Fibroblast of peridontal ligament (primary cell): ENCODE measurements around the gene KSR1.
A peak's percentile ranks its signal among the peaks of the same experiment; 100 is the strongest.

Experiments used
- DNase-seq: peaks from one replicate; pipeline ENCODE4 v3.0.0-alpha.2; 2010; ENCODE audit errors: extremely low read depth

The KSR1 gene

GRCh38 chr17:27609611-27610303, 153.5 kb downstream of the KSR1 start:
- peak; percentile 51 for DNase-seq

- DNase-seq: no peak
Observed at GRCh38 chr17:27610304-27610677, 154.0 kb downstream of the KSR1 start.

DNA sequence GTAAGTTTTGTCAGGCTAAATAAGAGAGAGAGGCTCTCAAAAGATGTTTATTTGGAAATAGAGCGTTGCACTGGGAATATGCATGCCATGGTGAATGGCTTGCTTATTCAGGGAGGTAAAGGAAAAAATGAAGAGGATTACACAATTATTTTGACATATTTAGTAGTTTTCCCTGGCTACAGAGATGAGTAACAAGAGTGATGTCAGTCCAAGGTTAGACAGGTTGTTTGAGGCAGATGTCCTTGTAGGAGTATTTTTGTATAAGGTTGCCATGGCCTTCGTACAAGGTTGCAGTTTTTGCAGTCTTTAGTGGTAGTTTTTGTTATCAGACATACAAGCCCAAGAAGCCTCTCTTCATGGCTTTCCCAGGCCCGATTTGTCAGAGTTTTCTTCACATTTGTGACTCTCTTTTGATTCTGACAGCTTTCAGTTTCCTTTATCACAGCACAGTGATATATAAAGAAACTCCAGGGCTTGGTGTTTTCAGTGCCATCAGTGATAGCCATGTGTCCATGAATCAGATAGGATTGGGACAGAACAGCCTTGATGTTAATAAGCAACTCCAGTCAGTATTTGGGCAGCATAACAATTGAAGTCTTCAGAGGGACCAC, 156.0 kb downstream of the KSR1 start:
- no peak for DNase-seq

GRCh38 chr17:27613433-27613832, 157.2 kb downstream of the KSR1 start:
- no peak for DNase-seq

DNA sequence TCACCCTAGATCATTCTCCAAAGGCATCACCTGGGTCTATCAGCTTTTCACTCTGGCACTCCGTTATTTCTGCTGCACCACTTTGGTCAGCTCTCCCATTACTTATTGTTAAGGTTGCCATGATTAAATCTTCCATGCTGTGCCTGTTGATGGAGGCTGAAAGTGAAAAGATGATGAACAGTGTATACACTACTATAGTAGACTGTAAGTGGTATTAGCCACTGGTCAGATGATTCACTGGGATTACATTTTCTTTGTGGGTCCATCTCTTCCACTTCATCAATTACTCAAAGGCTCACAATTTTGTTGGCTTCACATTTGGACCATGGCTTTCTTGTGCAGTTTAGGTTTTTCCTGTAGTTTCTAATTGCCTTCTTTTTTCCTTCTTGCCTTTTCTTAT, 158.9 kb downstream of the KSR1 start:
- DNase-seq: no peak

GRCh38 chr17:27616414-27616813, 160.2 kb downstream of the KSR1 start:
- DNase-seq: no peak

DNA sequence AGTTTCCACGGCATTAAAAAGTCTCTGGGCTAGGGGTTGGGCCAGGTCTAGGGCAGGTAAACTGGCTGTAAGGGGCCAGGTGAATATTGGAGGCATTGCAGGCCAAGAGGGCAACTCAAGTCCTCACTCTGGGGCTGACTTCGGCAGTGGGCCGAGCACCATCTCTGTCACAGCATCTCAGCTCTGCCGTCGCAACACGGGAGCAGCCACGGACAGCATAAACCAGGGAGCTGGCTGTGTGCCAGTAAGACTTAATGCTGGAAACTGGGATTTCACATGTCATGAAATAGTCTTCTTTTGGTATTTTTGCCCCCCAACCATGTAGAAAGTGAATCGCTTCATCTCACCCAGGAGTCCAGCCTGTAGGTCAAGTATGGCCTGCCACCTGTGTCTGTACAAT, 162.2 kb downstream of the KSR1 start:
- no peak for DNase-seq

DNA sequence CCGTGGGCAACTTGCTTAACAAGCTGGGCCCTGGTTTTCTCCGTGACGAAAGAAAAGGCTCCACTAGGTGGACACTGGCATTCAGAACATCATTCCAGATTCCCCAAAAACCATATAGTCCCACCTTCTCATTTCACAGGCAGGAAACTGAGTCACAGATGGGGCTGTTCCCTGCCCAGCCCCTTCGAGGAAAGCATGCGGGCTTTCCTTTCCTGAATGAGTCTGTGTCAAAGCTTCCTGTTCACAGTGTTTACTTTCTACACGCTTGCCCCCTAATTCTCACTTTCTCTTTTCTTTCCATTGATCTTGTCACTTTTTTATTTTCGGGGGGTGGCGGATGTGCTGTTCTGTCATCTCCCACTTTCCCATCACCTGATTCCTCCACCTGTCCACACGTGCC, 164.5 kb downstream of the KSR1 start:
- DNase-seq: no peak

- no peak for DNase-seq
Observed at GRCh38 chr17:27621536-27621935, 165.3 kb downstream of the KSR1 start.

DNA sequence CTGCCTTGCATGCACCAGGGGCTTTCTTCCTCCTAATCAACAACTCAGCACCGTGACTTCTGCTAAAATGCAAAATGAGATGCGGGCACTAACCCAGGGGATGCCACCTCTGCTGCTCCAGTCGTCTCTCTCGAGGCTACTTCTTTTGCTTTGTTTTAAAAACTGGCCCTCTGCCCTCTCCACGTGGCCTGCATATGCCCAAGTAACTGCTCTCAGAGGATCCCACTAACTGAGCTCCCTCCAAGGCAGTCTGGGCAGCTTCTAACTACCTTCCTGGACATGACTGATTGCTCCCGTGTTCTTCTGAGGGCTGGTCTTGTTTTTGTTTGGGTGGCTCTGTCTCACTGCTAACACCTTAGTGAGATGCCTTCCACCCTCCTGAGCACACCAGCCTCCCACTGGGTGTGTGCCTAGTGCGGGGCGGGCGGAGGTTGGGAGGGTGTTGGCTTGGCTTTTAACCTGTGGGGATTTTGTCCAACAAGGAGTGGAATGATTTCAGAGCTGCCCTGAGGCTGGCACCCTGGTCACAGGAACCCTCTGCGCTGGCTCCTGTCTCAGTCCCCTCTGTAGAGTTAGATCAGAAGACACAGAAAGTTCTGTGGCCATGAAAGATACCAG, 165.8 kb downstream of the KSR1 start:
- DNase-seq: peak; percentile 13

DNA sequence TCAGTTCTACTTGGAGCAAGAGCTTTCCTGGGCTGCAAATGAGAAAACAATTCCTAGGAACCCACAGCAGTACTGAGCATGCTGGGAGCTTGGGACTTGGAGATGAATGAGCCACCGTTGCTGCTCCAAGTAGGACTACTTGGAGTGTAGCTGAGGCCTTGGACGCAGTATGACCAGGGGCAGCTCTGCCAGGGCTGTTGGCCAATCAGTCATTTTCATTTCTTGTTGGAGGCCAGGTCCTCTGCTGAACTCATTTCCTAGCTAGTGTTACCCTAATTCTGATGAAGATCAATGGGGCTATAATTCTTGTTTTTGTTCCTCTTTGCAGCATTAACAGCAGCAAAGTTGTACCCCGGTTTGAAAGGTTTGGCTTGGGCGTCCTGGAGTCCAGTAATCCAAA, 166.7 kb downstream of the KSR1 start:
- DNase-seq: no peak

- no peak for DNase-seq
Observed at GRCh38 chr17:27623614-27624013, 167.4 kb downstream of the KSR1 start.

DNA sequence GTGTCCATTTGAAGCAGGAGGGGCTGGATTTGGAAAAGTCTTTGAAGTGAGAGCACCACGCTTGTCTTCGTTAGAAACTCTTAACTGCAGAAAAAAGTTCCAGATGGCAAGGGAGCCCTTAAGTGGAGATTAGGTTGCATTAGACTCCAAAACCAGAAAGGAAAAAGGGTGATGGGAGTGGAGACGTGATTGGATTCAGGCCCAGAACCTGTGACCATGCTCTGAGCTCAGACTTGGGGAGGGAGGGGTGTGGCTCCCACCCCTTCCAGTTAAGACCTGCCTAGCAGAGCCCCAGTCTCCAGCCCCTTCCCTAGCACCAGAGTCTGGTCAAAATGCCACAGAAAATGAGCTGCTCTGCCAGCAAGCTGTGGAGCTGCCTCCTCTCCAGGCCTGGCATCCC, 168.3 kb downstream of the KSR1 start:
- DNase-seq: no peak

GRCh38 chr17:27625856-27626255, 169.6 kb downstream of the KSR1 start:
- DNase-seq: no peak

GRCh38 chr17:27627514-27627913, 171.3 kb downstream of the KSR1 start:
- DNase-seq: no peak

DNA sequence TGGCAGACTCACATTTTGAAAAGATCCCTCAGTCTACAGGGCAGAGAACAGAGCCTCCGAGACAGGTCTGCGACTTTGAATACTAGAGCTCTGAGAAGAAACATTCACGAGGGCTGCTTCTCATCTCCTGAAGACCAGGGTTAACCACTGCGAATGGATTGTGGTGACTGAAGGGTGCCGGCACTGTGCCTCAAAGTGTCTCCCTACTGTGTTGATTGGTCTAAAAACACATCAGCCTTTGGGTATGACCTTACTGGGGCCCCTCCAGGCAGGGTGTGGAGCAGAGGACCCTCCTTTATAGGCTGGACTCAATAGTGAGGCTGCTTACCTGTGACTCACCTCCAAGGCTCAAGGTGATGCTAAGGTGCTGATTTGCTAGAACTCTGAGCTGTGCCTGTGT, 172.1 kb downstream of the KSR1 start:
- DNase-seq: no peak

GRCh38 chr17:27629260-27629659, 173.0 kb downstream of the KSR1 start:
- DNase-seq: peak; percentile 4

GRCh38 chr17:27630607-27631410, 174.6 kb downstream of the KSR1 start, which contains the start of gene LGALS9:
Gene LGALS9 (plus strand): TSS chr17:27631188. CDS start chr17:27631266, 78 bp downstream.
- DNase-seq: no peak

- DNase-seq: no peak
Observed at GRCh38 chr17:27631411-27631760, 175.1 kb downstream of the KSR1 start.

GRCh38 chr17:27631897-27632725, 175.9 kb downstream of the KSR1 start:
- DNase-seq: no peak

DNA sequence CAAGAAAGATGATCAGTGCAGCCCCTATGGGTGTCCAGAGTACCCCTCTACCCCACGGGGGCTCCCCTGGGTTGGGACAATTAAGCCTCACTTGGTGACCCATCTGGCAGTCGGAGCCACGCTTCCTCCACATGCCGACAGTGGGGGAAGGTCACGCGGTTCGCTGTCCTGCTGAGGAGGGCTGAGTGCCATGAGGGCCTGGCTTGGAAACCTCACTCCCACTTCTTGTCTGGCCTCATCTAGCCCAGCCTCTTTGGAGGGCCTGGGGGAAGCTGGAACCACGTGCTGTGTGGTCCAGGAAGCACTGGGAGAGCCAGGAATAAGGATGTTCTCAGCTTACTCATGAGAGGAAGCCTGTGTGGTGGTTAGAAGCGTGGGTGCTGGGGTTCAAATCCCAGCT, 176.5 kb downstream of the KSR1 start:
- DNase-seq: peak; percentile 27
